ENCODE data around the gene FBXL17. TPM values are rescaled to one million over a fixed set of nuclear protein-coding genes. Genes with fewer than 3 reads are reported as not detected.

The FBXL17 gene
- total RNA-seq, 1 experiment from 2014 or later: 5.3 TPM

DNA sequence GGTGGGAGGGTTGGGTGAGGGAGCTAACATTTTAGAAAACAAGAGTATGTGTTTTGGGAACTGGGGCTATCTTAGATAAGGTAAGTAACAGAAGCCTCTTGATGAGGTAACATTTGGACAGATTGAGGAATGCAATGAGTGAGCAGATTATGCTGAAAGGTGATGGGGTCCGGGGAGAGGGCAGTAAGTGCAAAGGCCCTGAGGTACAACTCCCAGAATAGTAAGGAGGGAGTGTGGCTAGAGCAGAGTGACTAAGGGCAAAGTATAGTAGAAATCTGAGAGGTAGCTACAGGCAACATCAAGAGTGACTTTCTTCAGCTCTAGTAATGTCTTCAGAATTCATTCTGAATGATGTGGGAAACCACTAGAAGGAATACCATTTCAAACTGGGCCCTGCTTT is 38.9 kb upstream of the FBXL17 start:
- no peaks in the 10 kb centered on the region for H3K4me1 ChIP-seq (ENCODE audit: insufficient read depth, low read length)
- no peak for DNase-seq
- H3K36me3 Mint-ChIP-seq (ENCODE audit: insufficient read depth in 1 of 3, low read depth in 3 of 3): peaks cover 3 to 20% (median 5%) of the 10 kb centered on the region in 3 experiments; a peak in 5 of 7 replicates
- H3K14ac ChIP-seq (ENCODE audit: insufficient read depth, low read length): no peak overlapping the region
- H3K79me1 ChIP-seq (ENCODE audit: insufficient read depth, low read depth, low read length, poor library complexity, severe bottlenecking): no peaks in the 10 kb centered on the region
- no peaks in the 10 kb centered on the region for H3K9me3 ChIP-seq (ENCODE audit: control insufficient read depth, low read depth, low read length)
- no peak overlapping the region for H3K18ac ChIP-seq (ENCODE audit: insufficient read length, low read depth, low read length)
- H3K4me3 Mint-ChIP-seq: no peak overlapping the region
- H2BK15ac ChIP-seq (ENCODE audit: low read depth, low read length): no peak overlapping the region
- H3K56ac ChIP-seq (ENCODE audit: insufficient read length, low read depth, low read length): no peak overlapping the region
- H4K8ac ChIP-seq (replicated peaks; ENCODE audit: insufficient read length, low read depth, low read length): no peak overlapping the region
- TF ChIP-seq, protein P1, sequence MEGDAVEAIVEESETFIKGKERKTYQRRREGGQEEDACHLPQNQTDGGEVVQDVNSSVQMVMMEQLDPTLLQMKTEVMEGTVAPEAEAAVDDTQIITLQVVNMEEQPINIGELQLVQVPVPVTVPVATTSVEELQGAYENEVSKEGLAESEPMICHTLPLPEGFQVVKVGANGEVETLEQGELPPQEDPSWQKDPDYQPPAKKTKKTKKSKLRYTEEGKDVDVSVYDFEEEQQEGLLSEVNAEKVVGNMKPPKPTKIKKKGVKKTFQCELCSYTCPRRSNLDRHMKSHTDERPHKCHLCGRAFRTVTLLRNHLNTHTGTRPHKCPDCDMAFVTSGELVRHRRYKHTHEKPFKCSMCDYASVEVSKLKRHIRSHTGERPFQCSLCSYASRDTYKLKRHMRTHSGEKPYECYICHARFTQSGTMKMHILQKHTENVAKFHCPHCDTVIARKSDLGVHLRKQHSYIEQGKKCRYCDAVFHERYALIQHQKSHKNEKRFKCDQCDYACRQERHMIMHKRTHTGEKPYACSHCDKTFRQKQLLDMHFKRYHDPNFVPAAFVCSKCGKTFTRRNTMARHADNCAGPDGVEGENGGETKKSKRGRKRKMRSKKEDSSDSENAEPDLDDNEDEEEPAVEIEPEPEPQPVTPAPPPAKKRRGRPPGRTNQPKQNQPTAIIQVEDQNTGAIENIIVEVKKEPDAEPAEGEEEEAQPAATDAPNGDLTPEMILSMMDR (conservative IDR thresholded peaks at IDR 0.05): no peak
- no peaks in the 10 kb centered on the region for H3K27me3 Mint-ChIP-seq (ENCODE audit: low read depth)
- no peaks in the 10 kb centered on the region for H3K79me2 ChIP-seq (ENCODE audit: insufficient read depth, low read length)
- peaks cover 0 to 3% of the 10 kb centered on the region in 2 experiments; a peak in 2 of 4 replicates for H3K4me1 Mint-ChIP-seq
- no peak overlapping the region for H4K5ac ChIP-seq (ENCODE audit: insufficient read length, low read depth, low read length)
- H3K9ac ChIP-seq (ENCODE audit: extremely low read depth, insufficient read length, low read length): no peak overlapping the region
- no peak overlapping the region for H2AFZ ChIP-seq (ENCODE audit: low read length)
- no peak overlapping the region for H3K4ac ChIP-seq (ENCODE audit: low read depth, low read length)
- no peak overlapping the region for H4K91ac ChIP-seq (ENCODE audit: insufficient read length, low read depth, low read length)
- no peak overlapping the region for H2BK5ac ChIP-seq (ENCODE audit: insufficient read length, low read length)
- no CpG with 5 or more reads among the region's 1 CpG for WGBS (ENCODE audit: extremely low coverage, insufficient read length, low lambda C conversion rate)
- peaks cover 13 to 22% of the 10 kb centered on the region in 2 experiments for H3K9me3 Mint-ChIP-seq
- no peak overlapping the region for H2BK12ac ChIP-seq (ENCODE audit: insufficient read length, low read depth, low read length)
- no peak overlapping the region for H2BK120ac ChIP-seq (ENCODE audit: low read depth, low read length, poor library complexity, severe bottlenecking)
- no peaks in the 10 kb centered on the region for H3K27me3 ChIP-seq (ENCODE audit: insufficient read depth, low read length)
- H2AK5ac ChIP-seq (ENCODE audit: insufficient read length, low read length): no peak overlapping the region
- H2BK20ac ChIP-seq (ENCODE audit: low read depth, low read length, poor library complexity, severe bottlenecking): no peak overlapping the region
- no peak overlapping the region for H3K27ac Mint-ChIP-seq
- H3K4me2 ChIP-seq (ENCODE audit: insufficient read depth, insufficient read length, low read length): no peak overlapping the region
- no peaks in the 10 kb centered on the region for H4K20me1 ChIP-seq (ENCODE audit: control insufficient read depth, insufficient read depth, insufficient read length)
- H3T11ph ChIP-seq (ENCODE audit: low read length): no peak overlapping the region
- H3K27ac ChIP-seq (ENCODE audit: insufficient read length, low read depth, low read length): no peak overlapping the region
- H3K23ac ChIP-seq (ENCODE audit: insufficient read length, low read depth, low read length): no peak overlapping the region
- no peaks in the 10 kb centered on the region for H3K23me2 ChIP-seq (ENCODE audit: insufficient read length, low read depth, low read length, poor library complexity, severe bottlenecking)
